Tibial artery (tissue), 4 donors: ENCODE results near the gene CGB5.

Experiments used
- DNase-seq, 2 donors: peaks; one replicate each; pipeline ENCODE4 v3.0.0-alpha.2; 2019
- H3K27ac ChIP-seq, 2 donors: fragments of 200-600 bp; sonication (generic) in 1 of 2; 1 replicate in 1 of 2; 2 replicates in 1 of 2; pipeline ENCODE4 v1.5.1; 2018 to 2019; ENCODE audit warnings: mild to moderate bottlenecking in 1 of 2
- H3K27me3 ChIP-seq, 2 donors: fragments of 200-600 bp; sonication (generic) in 1 of 2; one replicate each; pipeline versions ENCODE4 v1.5.1 to v1.6.0; 2016 to 2019
- H3K36me3 ChIP-seq, 3 donors: fragments of 200-600 bp; sonication (generic) in 2 of 3; one replicate each; pipeline ENCODE4 v1.5.1; 2016 to 2019; ENCODE audit warnings: mild to moderate bottlenecking in 2 of 3
- H3K4me1 ChIP-seq, 4 donors: fragments of 200-600 bp; sonication (generic) in 2 of 4; 1 replicate in 3 of 4; 2 replicates in 1 of 4; pipeline ENCODE4 v1.5.1; 2016 to 2019
- H3K4me3 ChIP-seq, 2 donors: fragments of 200-600 bp; sonication (generic) in 1 of 2; 1 replicate in 1 of 2; 2 replicates in 1 of 2; pipeline ENCODE4 v1.5.1; 2018 to 2019; ENCODE audit warnings: mild to moderate bottlenecking in 2 of 2
- H3K9me3 ChIP-seq, 3 donors: fragments of 200-600 bp; sonication (generic) in 1 of 3; one replicate each; pipeline ENCODE4 v1.5.1; 2016 to 2019
- CTCF ChIP-seq, 2 experiments: fragments of 200-600 bp in 1 of 2; fragments of 450-650 bp in 1 of 2; IDR thresholded peaks; one replicate each; pipeline ENCODE4 v1.5.1; 2017 to 2019; ENCODE audit warnings: antibody characterized with exemption in 2 of 2, mild to moderate bottlenecking in 1 of 2, moderate library complexity in 1 of 2
- intact Hi-C: fragments of 100-400 bp; cut with DNase I; formaldehyde crosslinking; loops from one replicate; pipeline ENCODE4 v1.15.0; 2023; ENCODE audit warnings: low total_unique reads

The CGB5 gene

GRCh38 chr19:49006905-49007304, 36.7 kb upstream of the CGB5 start:
- Histone ChIP-seq H3K4me3 (no peak overlapping the region), H3K36me3 (peaks cover 53 to 93% (median 86%) of the 10 kb centered on the region in 3 donors)

GRCh38 chr19:49009828-49010227, 33.8 kb upstream of the CGB5 start:
- Histone ChIP-seq H3K36me3 (peaks cover 62 to 93% (median 81%) of the 10 kb centered on the region in 3 donors), H3K9me3 (no peaks in the 10 kb centered on the region), H3K4me3 (no peak overlapping the region), H3K4me1 (no peaks in the 10 kb centered on the region), H3K27ac (no peak overlapping the region), H3K27me3 (no peaks in the 10 kb centered on the region)
- TF ChIP-seq CTCF (IDR thresholded peaks at IDR 0.05), result no peak
- no peak for DNase-seq
- intact Hi-C loops, result no loop called here

More at GRCh38 chr19:49006905-49007304, 36.7 kb upstream of the CGB5 start:
- Histone ChIP-seq H3K27ac (no peak overlapping the region), H3K27me3 (no peaks in the 10 kb centered on the region), H3K9me3 (no peaks in the 10 kb centered on the region), H3K4me1 (no peaks in the 10 kb centered on the region)
- TF ChIP-seq CTCF (IDR thresholded peaks at IDR 0.05), result no peak
- no peak for DNase-seq
- intact Hi-C loops, result no loop called here

- Histone ChIP-seq H3K4me3 (no peak overlapping the region), H3K27me3 (no peaks in the 10 kb centered on the region), H3K36me3 (peaks cover 58 to 93% (median 81%) of the 10 kb centered on the region in 3 donors), H3K9me3 (no peaks in the 10 kb centered on the region), H3K27ac (no peak overlapping the region), H3K4me1 (no peaks in the 10 kb centered on the region)
- TF ChIP-seq CTCF (IDR thresholded peaks at IDR 0.05), result no peak
- no peak for DNase-seq
- intact Hi-C loops, result no loop called here
Observed at GRCh38 chr19:49010453-49010852, 33.2 kb upstream of the CGB5 start.

GRCh38 chr19:49011194-49011593, 32.5 kb upstream of the CGB5 start:
- DNase-seq, result no peak
- TF ChIP-seq CTCF (IDR thresholded peaks at IDR 0.05), result no peak
- intact Hi-C loops, result no loop called here
- Histone ChIP-seq H3K4me3 (no peak overlapping the region), H3K9me3 (no peaks in the 10 kb centered on the region), H3K36me3 (peaks cover 51 to 93% (median 81%) of the 10 kb centered on the region in 3 donors), H3K27me3 (no peaks in the 10 kb centered on the region), H3K4me1 (no peaks in the 10 kb centered on the region), H3K27ac (no peak overlapping the region)

- no peak overlapping the region for H3K4me3 ChIP-seq
- no peak for TF ChIP-seq CTCF (IDR thresholded peaks at IDR 0.05)
- intact Hi-C loops, result no loop called here
- peaks cover 0 to 22% (median 18%) of the 10 kb centered on the region in 4 donors for H3K4me1 ChIP-seq
- peaks cover 0 to 14% of the 10 kb centered on the region in 2 donors for H3K27me3 ChIP-seq
- DNase-seq, result no peak
- H3K36me3 ChIP-seq, result peaks cover 42 to 72% (median 59%) of the 10 kb centered on the region in 3 donors
- H3K27ac ChIP-seq, result no peak overlapping the region
- no peaks in the 10 kb centered on the region for H3K9me3 ChIP-seq
Observed at GRCh38 chr19:49014123-49014869, 29.4 kb upstream of the CGB5 start.
